Liver (tissue), 3 donors: ENCODE results near the gene SMCO4.

Experiments
- CTCF ChIP-seq: fragments of 150-350 bp; IDR thresholded peaks from 2 replicates; pipeline ENCODE4 v1.5.1; 2017; ENCODE audit warnings: improper control_type of control experiment, low read depth, low read length; ENCODE audit not compliant: missing input control
- EGR1 ChIP-seq, 2 donors: IDR thresholded peaks; 2 replicates each; pipeline ENCODE4 v1.6.1; 2016 to 2018; ENCODE audit warnings: antibody characterized with exemption in 2 of 2, low read depth in 2 of 2
- JUND ChIP-seq, 2 donors: IDR thresholded peaks; 2 replicates each; pipeline ENCODE4 v1.6.1; 2016; ENCODE audit warnings: antibody characterized with exemption in 2 of 2
- MAX ChIP-seq: IDR thresholded peaks from 2 replicates; pipeline ENCODE4 v1.6.1; 2016; ENCODE audit warnings: antibody characterized with exemption
- NR2F2 ChIP-seq: IDR thresholded peaks from 2 replicates; pipeline ENCODE4 v1.6.1; 2016; ENCODE audit warnings: antibody characterized with exemption
- RAD21 ChIP-seq, 2 donors: IDR thresholded peaks; 2 replicates each; pipeline ENCODE4 v1.6.1; 2016; ENCODE audit warnings: antibody characterized with exemption in 2 of 2, mild to moderate bottlenecking in 2 of 2
- REST ChIP-seq: IDR thresholded peaks from 2 replicates; pipeline ENCODE4 v1.6.1; 2016; ENCODE audit warnings: antibody characterized with exemption, mild to moderate bottlenecking
- SP1 ChIP-seq: IDR thresholded peaks from 2 replicates; pipeline ENCODE4 v1.6.1; 2018; ENCODE audit warnings: antibody characterized with exemption, mild to moderate bottlenecking
- YY1 ChIP-seq: IDR thresholded peaks from 2 replicates; pipeline ENCODE4 v1.6.1; 2016; ENCODE audit warnings: antibody characterized with exemption, mild to moderate bottlenecking
- TF ChIP-seq, protein P1 (sequence below): IDR thresholded peaks from 2 replicates; pipeline ENCODE4 v1.6.1; 2016; ENCODE audit warnings: antibody characterized with exemption
- donor health status: healthy.
- donor health status: healthy.

DNA sequence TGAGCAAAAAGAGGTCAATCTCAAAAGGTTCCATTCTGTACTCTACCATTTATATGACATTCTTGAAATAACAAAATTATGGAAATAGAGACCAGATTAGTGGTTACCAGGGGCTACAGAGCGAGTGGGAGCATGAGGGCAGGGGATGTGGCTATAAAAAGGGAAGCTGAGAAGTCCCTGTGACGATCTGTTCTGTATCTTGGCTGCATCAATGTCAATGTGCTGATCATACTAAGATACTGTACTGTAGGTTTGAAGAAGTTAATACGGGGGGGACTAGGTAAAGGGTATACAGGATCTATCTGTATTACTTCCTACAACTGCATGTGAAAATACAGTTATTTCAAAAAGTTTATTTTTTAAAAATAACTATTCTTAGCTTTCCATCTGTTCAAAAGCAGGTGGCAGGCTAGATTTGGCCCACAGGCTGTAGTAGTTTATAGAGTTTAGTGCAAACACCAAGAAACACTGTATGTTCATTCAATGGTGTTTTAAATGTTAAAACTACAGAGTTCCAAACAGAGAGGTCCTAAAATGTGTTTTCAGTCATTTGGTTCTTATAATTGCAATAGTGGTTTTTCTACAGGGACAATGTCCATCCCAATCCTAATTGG lies 78.2 kb downstream of the SMCO4 start:
- no peak for TF ChIP-seq CTCF
- no peak for TF ChIP-seq YY1
- no peak for TF ChIP-seq NR2F2
- TF ChIP-seq, protein P1, sequence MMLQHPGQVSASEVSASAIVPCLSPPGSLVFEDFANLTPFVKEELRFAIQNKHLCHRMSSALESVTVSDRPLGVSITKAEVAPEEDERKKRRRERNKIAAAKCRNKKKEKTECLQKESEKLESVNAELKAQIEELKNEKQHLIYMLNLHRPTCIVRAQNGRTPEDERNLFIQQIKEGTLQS, result no peak
- no peak for TF ChIP-seq JUND (IDR thresholded peaks at IDR 0.05)
- no peak for TF ChIP-seq SP1
- no peak for TF ChIP-seq REST
- TF ChIP-seq EGR1 (IDR thresholded peaks at IDR 0.05; ENCODE audit: low read depth in 2 of 2), result no peak
- TF ChIP-seq MAX, result no peak
- TF ChIP-seq RAD21 (IDR thresholded peaks at IDR 0.05), result no peak
